B cell (primary cell): ENCODE data around the gene CDH18. TPM values are rescaled to one million over a fixed set of nuclear protein-coding genes. Genes with fewer than 3 reads are reported as not detected.

Experiments used
- ATAC-seq: fragments of 200-7000 bp; cut with Tn5 transposase; one replicate; pipeline ENCODE4 v1.10.0; 2021; ENCODE audit warnings: low read depth, mild to moderate bottlenecking, moderate number of reproducible peaks, moderate library complexity
- CTCF ChIA-PET: fragments of 350-600 bp; sonication (Branson Sonifier 250); formaldehyde crosslinking; loops from one replicate; lab custom pipeline; 2021; ENCODE audit warnings: antibody characterized with exemption, inconsistent platforms; lab: Charles Lee
- POLR2A ChIA-PET: fragments of 350-600 bp; sonication (Branson Sonifier 250); formaldehyde crosslinking; loops from one replicate; lab custom pipeline; 2021; ENCODE audit warnings: antibody characterized with exemption; lab: Charles Lee
- DNase-seq: peaks from one replicate; pipeline ENCODE4 v3.0.0; 2013
- H2AFZ ChIP-seq: 2 replicates; pipeline ENCODE4 v1.6.1; 2012; ENCODE audit warnings: mild to moderate bottlenecking, low read depth, low read length; ENCODE audit not compliant: insufficient read depth, poor library complexity, severe bottlenecking
- H3K27ac ChIP-seq, 2 donors: 1 replicate in 1 of 2; 2 replicates in 1 of 2; pipeline ENCODE4 v1.5.1; 2012 to 2013; ENCODE audit warnings: low read length in 2 of 2, mild to moderate bottlenecking in 2 of 2, moderate library complexity in 1 of 2
- H3K27me3 ChIP-seq, 4 experiments: fragments of 200-600 bp in 1 of 4; sonication (generic) in 1 of 4; replicated peaks in 1 of 4; 1 replicate in 2 of 4; 2 replicates in 2 of 4; pipeline versions ENCODE4 v1.6.1 to v1.7.0; 2013 to 2016; ENCODE audit warnings: low read length in 3 of 4, mild to moderate bottlenecking in 2 of 4, mixed read lengths in 1 of 4, moderate library complexity in 1 of 4; ENCODE audit not compliant: insufficient read depth in 4 of 4, control insufficient read depth in 3 of 4; ENCODE audit errors: control extremely low read depth in 1 of 4
- H3K36me3 ChIP-seq, 2 experiments: replicated peaks in 1 of 2; 1 replicate in 1 of 2; 2 replicates in 1 of 2; pipeline versions ENCODE4 v1.6.1 to v1.7.1; 2013; ENCODE audit warnings: low read length in 1 of 2; ENCODE audit not compliant: insufficient read depth in 2 of 2, control insufficient read depth in 1 of 2; ENCODE audit errors: control extremely low read depth in 1 of 2, extremely low read depth in 1 of 2
- H3K4me1 ChIP-seq, 2 donors: fragments of 200-600 bp in 1 of 2; sonication (generic) in 1 of 2; 1 replicate in 1 of 2; 2 replicates in 1 of 2; pipeline versions ENCODE4 v1.5.1 to v1.6.1; 2013 to 2017; ENCODE audit warnings: low read length in 2 of 2; ENCODE audit not compliant: control insufficient read depth in 2 of 2, insufficient read depth in 2 of 2
- H3K4me2 ChIP-seq: replicated peaks from 2 replicates; pipeline ENCODE3; 2012; ENCODE audit warnings: mild to moderate bottlenecking, low read depth, low read length; ENCODE audit not compliant: poor library complexity, severe bottlenecking
- H3K4me3 ChIP-seq, 5 experiments: fragments of 200-600 bp in 1 of 5; sonication (generic) in 1 of 5; 1 replicate in 3 of 5; 2 replicates in 2 of 5; pipeline versions ENCODE4 v1.5.1 to v1.7.0; 2011 to 2016; ENCODE audit warnings: low read length in 4 of 5, mild to moderate bottlenecking in 4 of 5, low read depth in 2 of 5, control low read depth in 1 of 5, moderate library complexity in 1 of 5; ENCODE audit not compliant: insufficient read depth in 1 of 5; ENCODE audit errors: control extremely low read depth in 1 of 5, extremely low read depth in 1 of 5
- H3K79me2 ChIP-seq: fragments of 200-600 bp; sonication (generic); one replicate; pipeline ENCODE4 v1.6.0; 2016; ENCODE audit warnings: low read length; ENCODE audit not compliant: control insufficient read depth, insufficient read depth
- H3K9ac ChIP-seq: fragments of 200-600 bp; sonication (generic); 2 replicates; pipeline ENCODE4 v1.6.1; 2017; ENCODE audit warnings: mild to moderate bottlenecking, low read length, moderate library complexity
- H3K9me3 ChIP-seq, 3 donors: one replicate each; pipeline versions ENCODE4 v1.6.1 to v1.7.1; 2013; ENCODE audit warnings: low read length in 2 of 3; ENCODE audit not compliant: control insufficient read depth in 2 of 3, insufficient read depth in 1 of 3; ENCODE audit errors: control extremely low read depth in 1 of 3
- H4K20me1 ChIP-seq: 2 replicates; pipeline ENCODE4 v1.6.0; 2012; ENCODE audit warnings: mild to moderate bottlenecking, low read length; ENCODE audit not compliant: insufficient read depth, control insufficient read depth, poor library complexity, severe bottlenecking
- H3K27ac Mint-ChIP-seq: one replicate; pipeline ENCODE4 v1.8.0; 2021; ENCODE audit warnings: mixed read lengths
- H3K27me3 Mint-ChIP-seq: one replicate; pipeline ENCODE4 v1.8.0; 2021; ENCODE audit warnings: mixed read lengths
- H3K4me1 Mint-ChIP-seq: one replicate; pipeline ENCODE4 v1.8.0; 2021; ENCODE audit warnings: mixed read lengths
- H3K4me3 Mint-ChIP-seq: one replicate; pipeline ENCODE4 v1.8.0; 2021; ENCODE audit warnings: mixed read lengths
- H3K9me3 Mint-ChIP-seq: one replicate; pipeline ENCODE4 v1.8.0; 2022; ENCODE audit warnings: mixed read lengths; ENCODE audit not compliant: insufficient read depth
- CTCF ChIP-seq: fragments of 200-600 bp; IDR thresholded peaks from one replicate; pipeline ENCODE4 v1.8.0; 2022; ENCODE audit warnings: antibody characterized with exemption, mild to moderate bottlenecking
- EZH2 ChIP-seq: IDR thresholded peaks from 2 replicates; pipeline ENCODE4 v1.6.1; 2012; ENCODE audit warnings: borderline replicate concordance, low read depth, mild to moderate bottlenecking, moderate library complexity, low read length; ENCODE audit not compliant: insufficient read depth, poor library complexity, severe bottlenecking
- WGBS: methylation state at CpG from one replicate; pipeline ENCODE4 v1.1.5; 2013; ENCODE audit warnings: missing lambda C conversion rate; ENCODE audit not compliant: insufficient coverage; 5-methylcytosine and 5-hydroxymethylcytosine counted together
- intact Hi-C: fragments of 100-400 bp; cut with micrococcal nuclease; formaldehyde crosslinking; loops from one replicate; pipeline ENCODE4 v1.10.0; 2022
- polyA plus RNA-seq: library from polyadenylated mRNA; depleted of rRNA; stranded (reverse); fragments of >200 nt; gene quantifications from 2 replicates; pipeline ENCODE4 v1.2.3, GENCODE V29; 2012
- total RNA-seq, 2 donors: library from RNA; stranded (reverse); fragments of 120-200 nt in 1 of 2; gene quantifications; 1 replicate in 1 of 2; 2 replicates in 1 of 2; pipeline versions ENCODE4 v1.2.3 to v1.2.4, GENCODE V29; 2013 to 2022

The CDH18 gene
- total and polyA plus RNA-seq, 2 donors (not counting 1 experiment from before 2014, with no cell fraction given): not detected

GRCh38 chr5:19865336-19866089 lies 122.5 kb downstream of the CDH18 start:
- H3K27ac Mint-ChIP-seq: no peak overlapping the region
- H3K27me3 Mint-ChIP-seq: no peaks in the 10 kb centered on the region
- H3K4me1 Mint-ChIP-seq: no peaks in the 10 kb centered on the region
- Histone ChIP-seq H3K4me3 (no peak overlapping the region), H3K4me1 (no peaks in the 10 kb centered on the region), H3K9ac (no peak overlapping the region), H3K79me2 (no peaks in the 10 kb centered on the region), H3K9me3 (peaks cover 0 to 2% (median 0%) of the 10 kb centered on the region in 3 donors), H3K27me3 (no peaks in the 10 kb centered on the region), H3K4me2 (no peak overlapping the region), H4K20me1 (no peaks in the 10 kb centered on the region), H3K27ac (no peak overlapping the region), H3K36me3 (no peaks in the 10 kb centered on the region), H2AFZ (no peak overlapping the region)
- ChIA-PET POLR2A (no interaction called here), CTCF (no interaction called here)
- intact Hi-C loops: no loop called here
- TF ChIP-seq CTCF: no peak
- no peak for TF ChIP-seq EZH2
- H3K9me3 Mint-ChIP-seq: peaks cover 7% of the 10 kb centered on the region
- H3K4me3 Mint-ChIP-seq: no peak overlapping the region
- no peak for DNase-seq
- 92% methylated on average over 2 of the region's 6 CpGs for WGBS
- no peak for ATAC-seq

- no peak for DNase-seq
- no peak overlapping the region for H2AFZ ChIP-seq
- TF ChIP-seq CTCF (no peak), EZH2 (no peak)
- no peaks in the 10 kb centered on the region for H4K20me1 ChIP-seq
- no peak overlapping the region for H3K4me2 ChIP-seq
- Mint-ChIP-seq H3K4me1 (no peaks in the 10 kb centered on the region), H3K4me3 (no peak overlapping the region), H3K9me3 (peaks cover 7% of the 10 kb centered on the region), H3K27ac (no peak overlapping the region), H3K27me3 (no peaks in the 10 kb centered on the region)
- no peaks in the 10 kb centered on the region for H3K79me2 ChIP-seq
- H3K27me3 ChIP-seq: no peaks in the 10 kb centered on the region
- intact Hi-C loops: no loop called here
- H3K4me3 ChIP-seq: no peak overlapping the region
- no peak for ATAC-seq
- CTCF ChIA-PET: no interaction called here
- POLR2A ChIA-PET: no interaction called here
- no peaks in the 10 kb centered on the region for H3K36me3 ChIP-seq
- 71% methylated on average over 2 of the region's 3 CpGs for WGBS
- H3K9ac ChIP-seq: no peak overlapping the region
- peaks cover 0 to 2% (median 0%) of the 10 kb centered on the region in 3 donors for H3K9me3 ChIP-seq
- no peaks in the 10 kb centered on the region for H3K4me1 ChIP-seq
- no peak overlapping the region for H3K27ac ChIP-seq
Measured at GRCh38 chr5:19862711-19863110, 125.3 kb downstream of the CDH18 start.
